Daoy (cell line): ENCODE measurements around the gene GPR15. TPM values are rescaled to one million over a fixed set of nuclear protein-coding genes. Genes with fewer than 3 reads are reported as not detected.

Source experiments
- DNase-seq: peaks from one replicate; pipeline ENCODE4 v3.0.0-alpha.2; 2015; ENCODE audit warnings: low read depth
- total RNA-seq: library from RNA; depleted of rRNA; stranded (reverse); fragments of >200 nt; shearing (Covaris generic); gene quantifications from 2 replicates; pipeline ENCODE4 v1.2.3, GENCODE V29; 2014

Gene GPR15
- total RNA-seq, 1 experiment from 2014 or later: not detected

- no peak for DNase-seq
Measured at GRCh38 chr3:98530676-98531075, 1.1 kb upstream of the GPR15 start.

GRCh38 chr3:98532275-98532637 lies 478 bp downstream of the GPR15 start:
- DNase-seq: no peak

GRCh38 chr3:98532709-98533571 lies 1.2 kb downstream of the GPR15 start:
- DNase-seq: no peak

GRCh38 chr3:98534168-98534567 lies 2.4 kb downstream of the GPR15 start:
- no peak for DNase-seq

GRCh38 chr3:98534734-98535133 lies 3.0 kb downstream of the GPR15 start:
- DNase-seq: no peak

- DNase-seq: no peak
Measured at GRCh38 chr3:98536456-98537017, 4.8 kb downstream of the GPR15 start.

GRCh38 chr3:98540346-98540745 lies 8.6 kb downstream of the GPR15 start:
- DNase-seq: no peak

- no peak for DNase-seq
Measured at GRCh38 chr3:98541695-98542094, 9.9 kb downstream of the GPR15 start.

GRCh38 chr3:98542623-98543022 lies 10.8 kb downstream of the GPR15 start:
- no peak for DNase-seq

GRCh38 chr3:98545940-98546339 lies 14.2 kb downstream of the GPR15 start:
- DNase-seq: peak; percentile 34

- no peak for DNase-seq
Measured at GRCh38 chr3:98548544-98548943, 16.8 kb downstream of the GPR15 start.

- DNase-seq: no peak
Measured at GRCh38 chr3:98550833-98551232, 19.1 kb downstream of the GPR15 start.

- DNase-seq: no peak
Measured at GRCh38 chr3:98551236-98551635, 19.5 kb downstream of the GPR15 start.

GRCh38 chr3:98551754-98552153 lies 20.0 kb downstream of the GPR15 start:
- DNase-seq: no peak

GRCh38 chr3:98552232-98553020 lies 20.6 kb downstream of the GPR15 start:
- no peak for DNase-seq

GRCh38 chr3:98553021-98553563 lies 21.3 kb downstream of the GPR15 start:
- DNase-seq: no peak

- no peak for DNase-seq
Measured at GRCh38 chr3:98553753-98554152, 22.0 kb downstream of the GPR15 start.

- DNase-seq: no peak
Measured at GRCh38 chr3:98554580-98554979, 22.8 kb downstream of the GPR15 start.

- no peak for DNase-seq
Measured at GRCh38 chr3:98555025-98555379, 23.2 kb downstream of the GPR15 start.

GRCh38 chr3:98556164-98557130 lies 24.7 kb downstream of the GPR15 start:
- peak; percentile 92 for DNase-seq

- peak; percentile 80 for DNase-seq
Measured at GRCh38 chr3:98557324-98558010, 25.7 kb downstream of the GPR15 start.
